Iris pigment epithelial cell (primary cell): ENCODE measurements around the gene FBXW7.

ENCODE experiments used
- DNase-seq: peaks from one replicate; pipeline ENCODE4 v3.0.0-alpha.2; 2011; ENCODE audit warnings: low read depth

The FBXW7 gene

DNA sequence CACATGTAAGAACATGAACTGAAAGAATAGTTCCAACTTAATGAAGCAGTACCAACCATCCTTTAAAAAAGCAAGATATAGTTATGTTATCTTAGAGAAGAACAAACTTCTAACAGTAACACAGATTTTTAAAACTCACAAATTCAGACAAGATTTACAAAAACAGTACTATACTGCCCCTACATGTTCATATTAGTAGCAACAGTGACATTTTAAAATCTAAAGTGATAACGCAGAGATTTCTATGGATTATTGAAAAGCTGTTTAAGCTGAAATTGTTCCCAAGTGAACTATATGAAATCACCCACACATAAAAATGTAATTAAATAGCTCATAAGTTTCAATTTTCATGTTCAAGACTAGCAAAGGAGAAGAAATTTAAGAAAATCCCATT, 166.0 kb downstream of the FBXW7 start:
- DNase-seq = no peak

GRCh38 chr4:152369203-152369901, 166.5 kb downstream of the FBXW7 start:
- DNase-seq = no peak

GRCh38 chr4:152368001-152368400, 167.9 kb downstream of the FBXW7 start:
- no peak for DNase-seq

- DNase-seq = no peak
Observed at GRCh38 chr4:152364883-152365282, 171.0 kb downstream of the FBXW7 start.

- no peak for DNase-seq
Observed at GRCh38 chr4:152364383-152364782, 171.5 kb downstream of the FBXW7 start.

DNA sequence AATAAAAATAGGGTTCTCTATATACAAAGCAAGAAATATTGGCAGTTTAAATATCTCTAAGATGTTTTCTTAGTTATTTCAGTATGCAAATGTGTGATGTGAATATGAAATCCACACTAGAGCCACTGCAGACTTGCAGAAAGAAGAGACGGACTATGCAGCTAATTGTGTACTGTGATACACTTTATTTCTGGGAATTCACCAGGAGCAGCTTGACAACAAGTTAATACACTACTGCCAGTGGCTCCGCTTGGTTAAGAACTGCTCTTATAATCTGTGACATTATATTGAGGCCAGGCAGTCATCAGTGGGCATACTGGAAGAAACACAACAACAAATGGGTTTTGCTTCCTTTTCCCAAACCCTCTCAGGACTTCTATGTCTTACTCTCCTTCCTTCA, 172.0 kb downstream of the FBXW7 start:
- DNase-seq = no peak

GRCh38 chr4:152363086-152363485, 172.8 kb downstream of the FBXW7 start:
- peak; percentile 31 for DNase-seq

GRCh38 chr4:152360045-152360410, 175.9 kb downstream of the FBXW7 start:
- peak; percentile 68 for DNase-seq

GRCh38 chr4:152359208-152360044, 176.5 kb downstream of the FBXW7 start:
- DNase-seq = no peak

GRCh38 chr4:152357206-152357605, 178.7 kb downstream of the FBXW7 start:
- DNase-seq = peak; percentile 81

- peak; percentile 78 for DNase-seq
Observed at GRCh38 chr4:152356428-152357034, 179.4 kb downstream of the FBXW7 start.

- DNase-seq = peak; percentile 98
Observed at GRCh38 chr4:152352622-152353116, 183.2 kb downstream of the FBXW7 start.

DNA sequence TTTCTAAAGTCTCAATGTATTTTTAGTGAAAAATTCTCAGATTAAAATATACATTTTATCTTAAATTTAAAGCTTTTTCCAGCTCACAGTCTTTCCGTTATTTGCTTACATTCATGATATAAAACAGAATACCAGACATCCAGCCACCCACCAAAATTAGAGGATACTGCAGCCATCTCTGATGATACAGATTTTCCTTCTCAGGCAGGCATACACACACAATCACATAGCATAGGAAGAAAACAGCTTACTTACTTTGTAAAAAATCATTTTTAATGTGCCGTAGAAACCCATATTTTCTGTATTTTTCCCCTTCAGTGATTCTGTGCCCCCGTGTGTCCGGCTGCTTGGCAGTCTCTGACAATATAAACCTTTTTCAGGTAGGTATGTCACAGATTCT, 183.7 kb downstream of the FBXW7 start:
- DNase-seq = peak; percentile 22

GRCh38 chr4:152351080-152351479, 184.8 kb downstream of the FBXW7 start:
- no peak for DNase-seq

DNA sequence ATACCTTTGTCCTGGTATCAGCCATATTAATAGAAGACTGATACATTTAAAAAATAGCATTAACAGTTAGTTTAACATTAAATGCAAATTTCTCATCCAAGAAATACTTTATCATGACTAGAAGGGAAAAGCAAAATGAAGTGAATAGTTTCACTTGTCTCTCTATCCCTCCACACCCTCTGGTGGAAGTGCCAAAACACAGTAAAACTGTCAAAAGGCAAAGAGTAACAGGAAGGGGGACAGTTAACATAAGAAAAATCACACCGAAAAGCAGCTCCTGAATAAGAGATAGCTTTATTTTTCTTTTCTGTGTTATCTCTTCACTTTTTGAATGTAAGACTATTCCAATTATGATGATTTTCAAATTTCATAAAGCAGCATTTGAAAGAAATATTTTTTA, 187.2 kb downstream of the FBXW7 start:
- no peak for DNase-seq

DNA sequence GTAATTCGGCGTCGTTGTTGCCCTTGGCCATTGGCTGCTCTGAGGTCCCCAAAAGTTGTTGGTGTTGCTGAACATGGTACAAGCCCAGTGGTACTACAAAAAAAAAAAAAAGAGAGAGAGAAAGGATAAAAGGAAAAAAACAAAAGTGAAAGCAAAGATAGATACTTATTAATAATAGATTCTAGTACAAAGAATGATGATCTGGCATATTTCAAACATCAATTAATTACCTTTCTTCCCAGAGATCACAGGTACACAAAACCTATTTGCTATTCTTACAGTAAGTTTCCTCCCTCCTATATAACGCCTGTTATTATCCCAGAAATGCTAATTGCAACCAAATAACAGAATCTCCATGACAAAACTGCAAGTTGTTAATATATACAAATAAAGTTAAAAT, 188.9 kb downstream of the FBXW7 start:
- DNase-seq = no peak

- no peak for DNase-seq
Observed at GRCh38 chr4:152346526-152346925, 189.4 kb downstream of the FBXW7 start.

- DNase-seq = no peak
Observed at GRCh38 chr4:152344001-152344400, 191.9 kb downstream of the FBXW7 start.

GRCh38 chr4:152342293-152342692, 193.6 kb downstream of the FBXW7 start:
- DNase-seq = peak; percentile 60

DNA sequence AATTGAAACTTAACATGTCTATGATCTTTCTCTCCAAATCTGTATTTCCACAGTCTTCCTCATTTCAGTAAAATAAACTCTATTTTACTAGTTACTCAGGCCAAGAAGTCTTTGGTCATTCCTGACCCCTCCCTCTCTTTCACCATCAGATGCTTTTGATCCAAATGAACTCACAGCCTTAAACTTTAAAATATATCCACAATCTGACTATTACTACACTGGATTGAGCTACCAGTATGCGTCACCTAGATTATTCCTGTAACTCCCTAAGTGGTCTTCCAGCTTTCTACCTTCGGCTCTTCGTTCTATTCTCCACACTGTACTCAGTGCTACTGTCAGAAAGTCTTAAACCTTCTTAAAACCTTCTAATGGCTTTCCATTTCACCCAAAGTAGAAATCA, 195.1 kb downstream of the FBXW7 start:
- no peak for DNase-seq

- DNase-seq = no peak
Observed at GRCh38 chr4:152339576-152339975, 196.3 kb downstream of the FBXW7 start.

GRCh38 chr4:152334931-152335330, 201.0 kb downstream of the FBXW7 start:
- no peak for DNase-seq

- no peak for DNase-seq
Observed at GRCh38 chr4:152331042-152331441, 204.8 kb downstream of the FBXW7 start.
